Esophagus (tissue), 2 donors: ENCODE measurements around the gene SPACA7. TPM values are rescaled to one million over a fixed set of nuclear protein-coding genes. Genes with fewer than 3 reads are reported as not detected.
"Not testable (repeated sequence)": the region's sequence is repeated elsewhere in the genome, so short reads cannot be mapped to it uniquely, and the experiment has no call there.

Source experiments
- H3K27ac ChIP-seq, 2 donors: one replicate each; pipeline ENCODE4 v1.5.1; 2013; ENCODE audit warnings: low read depth in 2 of 2, mild to moderate bottlenecking in 2 of 2, inconsistent platforms in 1 of 2, low read length in 1 of 2, moderate library complexity in 1 of 2
- H3K27me3 ChIP-seq, 2 donors: one replicate each; pipeline ENCODE4 v1.6.1; 2013; ENCODE audit warnings: low read length in 2 of 2, control low read depth in 1 of 2, mild to moderate bottlenecking in 1 of 2; ENCODE audit not compliant: insufficient read depth in 2 of 2, control insufficient read depth in 1 of 2
- H3K36me3 ChIP-seq, 2 donors: one replicate each; pipeline ENCODE4 v1.6.1; 2013; ENCODE audit warnings: low read length in 1 of 2; ENCODE audit not compliant: control insufficient read depth in 2 of 2, insufficient read depth in 2 of 2
- H3K4me1 ChIP-seq, 2 donors: one replicate each; pipeline ENCODE4 v1.6.1; 2013; ENCODE audit warnings: low read length in 1 of 2; ENCODE audit not compliant: control insufficient read depth in 2 of 2, insufficient read depth in 2 of 2
- H3K4me3 ChIP-seq, 2 donors: one replicate each; pipeline ENCODE4 v1.5.1; 2013; ENCODE audit warnings: low read length in 2 of 2, mild to moderate bottlenecking in 2 of 2, low read depth in 1 of 2, moderate library complexity in 1 of 2
- H3K9me3 ChIP-seq, 2 donors: one replicate each; pipeline ENCODE4 v1.6.1; 2013; ENCODE audit warnings: mild to moderate bottlenecking in 2 of 2, low read depth in 1 of 2, low read length in 1 of 2, moderate library complexity in 1 of 2; ENCODE audit not compliant: control insufficient read depth in 2 of 2, insufficient read depth in 1 of 2
- WGBS, 2 donors: extraction: QIAGEN DNeasy Blood & Tissue Kit; methylation state at CpG; one replicate each; pipeline ENCODE4 v1.1.7; 2013; 5-methylcytosine and 5-hydroxymethylcytosine counted together
- polyA plus RNA-seq, 2 donors: library from polyadenylated mRNA; stranded (reverse); fragments of 200-250 nt; gene quantifications; one replicate each; pipeline ENCODE4 v1.2.3, GENCODE V29; 2013
- donor health status: healthy with polysubstance abuse.
- donor health status: Bipolar disorder and iron deficiency.

The SPACA7 gene
- polyA plus RNA-seq, 2 donors = not detected

- no peak overlapping the region for H3K27ac ChIP-seq
- no peaks in the 10 kb centered on the region for H3K36me3 ChIP-seq
- H3K9me3 ChIP-seq = no peaks in the 10 kb centered on the region
- H3K4me3 ChIP-seq = no peak overlapping the region
- WGBS, 2 donors = 84 to 91% methylated on average over 9 of the region's 9 CpGs
- H3K27me3 ChIP-seq = no peaks in the 10 kb centered on the region
- H3K4me1 ChIP-seq = no peaks in the 10 kb centered on the region
These were observed 21.0 kb downstream of the SPACA7 start for GRCh38 chr13:112397108-112397507.

GRCh38 chr13:112398347-112398746 is 22.2 kb downstream of the SPACA7 start:
- WGBS, 2 donors = 57 to 78% methylated on average over 6 of the region's 6 CpGs
- not testable (repeated sequence) for H3K4me1 ChIP-seq, H3K9me3 ChIP-seq, H3K27ac ChIP-seq, H3K4me3 ChIP-seq, H3K27me3 ChIP-seq, H3K36me3 ChIP-seq

- not testable (repeated sequence) for H3K4me3 ChIP-seq, H3K36me3 ChIP-seq, H3K4me1 ChIP-seq, H3K27ac ChIP-seq, H3K9me3 ChIP-seq, H3K27me3 ChIP-seq
- 77 to 84% methylated on average over 3 of the region's 3 CpGs for WGBS, 2 donors
These were observed 33.7 kb downstream of the SPACA7 start for GRCh38 chr13:112409828-112410227.

- Histone ChIP-seq H3K27ac (no peak overlapping the region), H3K4me3 (no peak overlapping the region), H3K4me1 (no peaks in the 10 kb centered on the region), H3K9me3 (peaks cover 14 to 17% of the 10 kb centered on the region in 2 donors), H3K27me3 (no peaks in the 10 kb centered on the region), H3K36me3 (no peaks in the 10 kb centered on the region)
- 55 to 65% methylated on average over 1 of the region's 1 CpG for WGBS, 2 donors
These were observed 40.5 kb downstream of the SPACA7 start for GRCh38 chr13:112416647-112417046.

GRCh38 chr13:112417079-112417478 is 40.9 kb downstream of the SPACA7 start:
- H3K9me3 ChIP-seq = peaks cover 14 to 17% of the 10 kb centered on the region in 2 donors
- no peaks in the 10 kb centered on the region for H3K36me3 ChIP-seq
- H3K4me3 ChIP-seq = no peak overlapping the region
- H3K4me1 ChIP-seq = no peaks in the 10 kb centered on the region
- no peak overlapping the region for H3K27ac ChIP-seq
- no peaks in the 10 kb centered on the region for H3K27me3 ChIP-seq

GRCh38 chr13:112424098-112424497 is 47.9 kb downstream of the SPACA7 start:
- peaks cover 11 to 20% of the 10 kb centered on the region in 2 donors for H3K9me3 ChIP-seq
- H3K27ac ChIP-seq = no peak overlapping the region
- H3K27me3 ChIP-seq = no peaks in the 10 kb centered on the region
- H3K36me3 ChIP-seq = no peaks in the 10 kb centered on the region
- 75 to 82% methylated on average over 14 of the region's 14 CpGs for WGBS, 2 donors
- no peaks in the 10 kb centered on the region for H3K4me1 ChIP-seq
- no peak overlapping the region for H3K4me3 ChIP-seq

GRCh38 chr13:112428704-112429103 is 52.5 kb downstream of the SPACA7 start:
- Histone ChIP-seq H3K4me1 (no peaks in the 10 kb centered on the region), H3K4me3 (no peak overlapping the region), H3K27ac (no peak overlapping the region), H3K36me3 (no peaks in the 10 kb centered on the region), H3K9me3 (peaks cover 12 to 15% of the 10 kb centered on the region in 2 donors), H3K27me3 (no peaks in the 10 kb centered on the region)

- H3K36me3 ChIP-seq = no peaks in the 10 kb centered on the region
- H3K27ac ChIP-seq = no peak overlapping the region
- no peak overlapping the region for H3K4me3 ChIP-seq
- no peaks in the 10 kb centered on the region for H3K4me1 ChIP-seq
- 73 to 80% methylated on average over 5 of the region's 5 CpGs for WGBS, 2 donors
- peaks cover 4 to 10% of the 10 kb centered on the region in 2 donors for H3K9me3 ChIP-seq
- H3K27me3 ChIP-seq = peaks cover 0 to 2% of the 10 kb centered on the region in 2 donors
These were observed 55.6 kb downstream of the SPACA7 start for GRCh38 chr13:112431734-112432133.

- not testable (repeated sequence) for H3K4me1 ChIP-seq, H3K36me3 ChIP-seq, H3K27ac ChIP-seq, H3K27me3 ChIP-seq, H3K4me3 ChIP-seq, H3K9me3 ChIP-seq
- WGBS, 2 donors = 56 to 59% methylated on average over 5 of the region's 5 CpGs
These were observed 56.6 kb downstream of the SPACA7 start for GRCh38 chr13:112432734-112433133.

- H3K4me1 ChIP-seq, H3K36me3 ChIP-seq: not testable (repeated sequence)
- WGBS, 2 donors = 89 to 91% methylated on average over 16 of the region's 16 CpGs
These were observed 57.4 kb downstream of the SPACA7 start for GRCh38 chr13:112433517-112433916.

More at GRCh38 chr13:112433517-112433916, 57.4 kb downstream of the SPACA7 start:
- H3K27me3 ChIP-seq, H3K9me3 ChIP-seq, H3K27ac ChIP-seq, H3K4me3 ChIP-seq: not testable (repeated sequence)
